DND-41 (cell line): ENCODE measurements around the gene ZNHIT1.

Experiments
- ATAC-seq: fragments of 200-7000 bp; cut with Tn5 transposase; 3 replicates; pipeline ENCODE4 v1.9.1; 2021; ENCODE audit warnings: low read depth; ENCODE audit not compliant: insufficient read depth
- DNase-seq: peaks from one replicate; pipeline ENCODE4 v3.0.0-alpha.2; 2020
- H2AFZ ChIP-seq: 2 replicates; pipeline ENCODE4 v1.6.0; 2012; ENCODE audit warnings: low read depth, low read length
- H3K27ac ChIP-seq: 2 replicates; pipeline ENCODE4 v1.5.1; 2012; ENCODE audit warnings: low read length, inconsistent platforms
- H3K27me3 ChIP-seq: fragments of 200-600 bp; sonication (generic); 2 replicates; pipeline ENCODE4 v1.6.0; 2012; ENCODE audit warnings: low read length, mild to moderate bottlenecking, inconsistent platforms; ENCODE audit not compliant: insufficient read depth, poor library complexity
- H3K36me3 ChIP-seq: 2 replicates; pipeline ENCODE4 v1.5.1; 2012; ENCODE audit warnings: low read length, inconsistent platforms; ENCODE audit not compliant: insufficient read depth
- H3K4me1 ChIP-seq: 2 replicates; pipeline ENCODE4 v1.5.1; 2012; ENCODE audit warnings: mild to moderate bottlenecking, low read length; ENCODE audit not compliant: insufficient read depth
- H3K4me2 ChIP-seq: 2 replicates; pipeline ENCODE4 v1.6.0; 2012; ENCODE audit warnings: mild to moderate bottlenecking, moderate library complexity, low read length, inconsistent platforms; ENCODE audit not compliant: insufficient read depth
- H3K4me3 ChIP-seq, 2 experiments: fragments of 200-600 bp in 1 of 2; shearing (Covaris generic) in 1 of 2; 2 replicates each; pipeline ENCODE4 v1.5.1; 2012 to 2016; ENCODE audit warnings: inconsistent platforms in 2 of 2, low read length in 2 of 2, mild to moderate bottlenecking in 2 of 2, low read depth in 1 of 2, moderate library complexity in 1 of 2
- H3K79me2 ChIP-seq: 2 replicates; pipeline ENCODE4 v1.6.0; 2012; ENCODE audit warnings: low read length, inconsistent platforms; ENCODE audit not compliant: insufficient read depth
- H3K9ac ChIP-seq: 2 replicates; pipeline ENCODE4 v1.6.0; 2012; ENCODE audit warnings: low read depth, mild to moderate bottlenecking, inconsistent platforms, low read length, moderate library complexity
- H3K9me3 ChIP-seq: 2 replicates; pipeline ENCODE4 v1.5.1; 2012; ENCODE audit warnings: low read length, moderate library complexity, mild to moderate bottlenecking, inconsistent platforms; ENCODE audit not compliant: insufficient read depth, severe bottlenecking
- H4K20me1 ChIP-seq: 2 replicates; pipeline ENCODE4 v1.6.0; 2012; ENCODE audit warnings: low read length; ENCODE audit not compliant: insufficient read depth
- CTCF ChIP-seq: IDR thresholded peaks from 2 replicates; pipeline ENCODE4 v1.5.1; 2012; ENCODE audit warnings: borderline replicate concordance, low read length, moderate library complexity, mild to moderate bottlenecking; ENCODE audit not compliant: poor library complexity, severe bottlenecking; ENCODE audit errors: extremely low read depth
- EZH2 ChIP-seq: IDR thresholded peaks from 3 replicates; pipeline ENCODE4 v1.6.1; 2012; ENCODE audit warnings: borderline replicate concordance, low read depth, mild to moderate bottlenecking, moderate library complexity, low read length, inconsistent platforms; ENCODE audit not compliant: severe bottlenecking

Gene ZNHIT1

GRCh38 chr7:101241443-101242349, 23.7 kb downstream of the ZNHIT1 start:
- H3K27ac ChIP-seq, result no peak overlapping the region
- H3K9me3 ChIP-seq, result no peaks in the 10 kb centered on the region
- H3K9ac ChIP-seq, result no peak overlapping the region
- no peak overlapping the region for H3K4me3 ChIP-seq
- peaks cover 33% of the 10 kb centered on the region for H3K4me1 ChIP-seq
- no peaks in the 10 kb centered on the region for H3K27me3 ChIP-seq
- peaks cover 49% of the 10 kb centered on the region for H3K79me2 ChIP-seq
- DNase-seq (no peak), ATAC-seq (no peak)
- no peak overlapping the region for H3K4me2 ChIP-seq
- H3K36me3 ChIP-seq, result peaks cover 50% of the 10 kb centered on the region
- no peak overlapping the region for H2AFZ ChIP-seq
- H4K20me1 ChIP-seq, result peaks cover 21% of the 10 kb centered on the region
- no peak for TF ChIP-seq EZH2
- TF ChIP-seq CTCF, result no peak

GRCh38 chr7:101243646-101244374, 25.8 kb downstream of the ZNHIT1 start:
- DNase-seq (no peak), ATAC-seq (no peak)
- TF ChIP-seq EZH2 (no peak), CTCF (no peak)
- peaks cover 20% of the 10 kb centered on the region for H4K20me1 ChIP-seq
- peak overlapping the region; percentile 95 for H3K27ac ChIP-seq
- H2AFZ ChIP-seq, result peak overlapping the region; percentile 94
- no peaks in the 10 kb centered on the region for H3K27me3 ChIP-seq
- peak overlapping the region; percentile 71 to 79 for H3K4me3 ChIP-seq
- peak overlapping the region; percentile 71 for H3K9ac ChIP-seq
- peaks cover 66% of the 10 kb centered on the region for H3K79me2 ChIP-seq
- no peaks in the 10 kb centered on the region for H3K9me3 ChIP-seq
- peaks cover 32% of the 10 kb centered on the region for H3K36me3 ChIP-seq
- peak overlapping the region; percentile 76 for H3K4me2 ChIP-seq
- peaks cover 35% of the 10 kb centered on the region for H3K4me1 ChIP-seq

GRCh38 chr7:101244375-101245146, 26.6 kb downstream of the ZNHIT1 start, which contains the start of gene FIS1:
Gene FIS1 (minus strand): TSS chr7:101245081. CDS start chr7:101245004, 77 bp downstream.
- Histone ChIP-seq H4K20me1 (peaks cover 16% of the 10 kb centered on the region), H3K79me2 (peaks cover 74% of the 10 kb centered on the region), H3K4me2 (peak within 1 kb of the TSS; percentile 76), H3K4me1 (peaks cover 41% of the 10 kb centered on the region), H3K27ac (peak within 1 kb of the TSS; percentile 95), H3K4me3 (peak within 1 kb of the TSS; percentile 71 to 79), H3K9ac (peak within 1 kb of the TSS; percentile 71), H3K9me3 (no peaks in the 10 kb centered on the region), H2AFZ (peak within 1 kb of the TSS; percentile 94), H3K27me3 (no peaks in the 10 kb centered on the region), H3K36me3 (peaks cover 33% of the 10 kb centered on the region)
- DNase-seq, result peak; percentile 92
- ATAC-seq, result peak; percentile 94
- peak; percentile 84 for TF ChIP-seq CTCF
- no peak for TF ChIP-seq EZH2
